IPS-15b (cell line): ENCODE data around the gene PRDM8.

Experiments used
- H3K27me3 ChIP-seq: one replicate; pipeline ENCODE4 v1.6.1; 2013; ENCODE audit warnings: low read length; ENCODE audit not compliant: control insufficient read depth, insufficient read depth
- H3K36me3 ChIP-seq: one replicate; pipeline ENCODE4 v1.6.1; 2013; ENCODE audit warnings: low read length; ENCODE audit not compliant: control insufficient read depth, insufficient read depth
- H3K4me1 ChIP-seq: one replicate; pipeline ENCODE4 v1.6.1; 2013; ENCODE audit warnings: mild to moderate bottlenecking, low read length; ENCODE audit not compliant: control insufficient read depth, insufficient read depth
- H3K4me3 ChIP-seq: one replicate; pipeline ENCODE4 v1.5.1; 2013; ENCODE audit warnings: low read depth, low read length
- H3K9ac ChIP-seq: one replicate; pipeline ENCODE4 v1.6.1; 2013; ENCODE audit warnings: low read depth, mild to moderate bottlenecking, low read length
- H3K9me3 ChIP-seq: one replicate; pipeline ENCODE4 v1.6.1; 2013; ENCODE audit warnings: mild to moderate bottlenecking, low read length; ENCODE audit not compliant: control insufficient read depth, insufficient read depth

The PRDM8 gene

DNA sequence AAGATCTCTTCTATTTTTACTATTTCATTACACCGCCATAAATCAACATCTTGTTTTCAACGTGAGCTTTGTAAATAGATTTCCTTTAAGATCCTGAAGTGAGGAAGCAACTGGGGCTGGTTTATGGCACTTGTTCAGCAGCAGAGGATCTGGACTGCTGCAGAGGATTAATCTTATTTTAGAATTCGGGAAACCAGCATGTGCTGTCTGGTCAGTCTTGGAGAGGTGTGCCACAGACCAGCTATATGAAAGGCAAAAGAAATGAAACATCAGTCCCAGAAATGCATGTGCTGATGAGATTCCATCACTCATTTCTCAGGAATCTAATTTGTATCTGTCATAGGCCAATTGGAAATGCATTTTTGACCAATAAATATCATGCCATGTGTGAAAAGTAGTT, 23.4 kb downstream of the PRDM8 start:
- Histone ChIP-seq H3K27me3 (peaks cover 4% of the 10 kb centered on the region), H3K4me1 (no peaks in the 10 kb centered on the region), H3K4me3 (no peak overlapping the region), H3K36me3 (no peaks in the 10 kb centered on the region), H3K9ac (no peak overlapping the region), H3K9me3 (no peaks in the 10 kb centered on the region)

DNA sequence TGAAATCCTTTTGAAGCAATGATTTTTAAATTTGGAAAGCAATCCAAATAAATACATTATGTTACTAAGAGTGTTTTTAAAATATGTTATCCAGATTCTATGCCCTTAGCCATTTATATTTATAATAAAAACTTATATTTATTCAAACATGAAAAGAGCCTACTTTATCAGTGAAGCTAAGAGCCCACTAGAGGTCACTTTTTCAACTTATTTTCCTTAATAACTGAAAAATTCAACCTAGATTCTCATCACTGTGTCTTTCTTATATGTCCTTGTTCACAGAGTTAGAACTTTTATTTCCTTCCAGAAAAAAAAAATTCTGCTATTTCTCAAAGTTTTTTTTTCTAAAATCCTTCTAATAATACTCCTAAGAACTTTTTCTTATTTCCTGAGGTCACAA, 23.9 kb downstream of the PRDM8 start:
- Histone ChIP-seq H3K36me3 (no peaks in the 10 kb centered on the region), H3K27me3 (peaks cover 4% of the 10 kb centered on the region), H3K9ac (no peak overlapping the region), H3K4me3 (no peak overlapping the region), H3K9me3 (no peaks in the 10 kb centered on the region), H3K4me1 (no peaks in the 10 kb centered on the region)

DNA sequence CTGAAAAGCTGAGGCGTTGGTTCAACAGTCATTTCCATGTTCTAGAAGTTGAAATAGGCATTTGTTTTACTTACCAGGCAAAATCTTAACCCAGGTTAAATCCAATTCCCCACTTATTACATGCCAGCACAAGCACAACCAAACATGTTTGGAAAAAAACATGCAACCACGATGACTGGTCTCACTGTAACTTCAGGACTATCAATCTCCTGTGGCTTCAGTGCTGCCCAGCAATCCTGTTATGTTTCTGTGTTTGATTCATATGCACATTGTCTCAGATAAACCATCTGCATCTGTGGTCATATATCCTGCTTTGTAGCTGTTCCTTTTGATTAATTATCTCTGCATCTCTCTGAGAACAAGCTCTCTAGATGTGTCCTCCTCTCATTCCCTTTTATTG, 28.3 kb downstream of the PRDM8 start:
- H3K9me3 ChIP-seq = no peaks in the 10 kb centered on the region
- no peaks in the 10 kb centered on the region for H3K4me1 ChIP-seq
- H3K36me3 ChIP-seq = no peaks in the 10 kb centered on the region
- no peak overlapping the region for H3K9ac ChIP-seq
- no peak overlapping the region for H3K4me3 ChIP-seq
- no peaks in the 10 kb centered on the region for H3K27me3 ChIP-seq

DNA sequence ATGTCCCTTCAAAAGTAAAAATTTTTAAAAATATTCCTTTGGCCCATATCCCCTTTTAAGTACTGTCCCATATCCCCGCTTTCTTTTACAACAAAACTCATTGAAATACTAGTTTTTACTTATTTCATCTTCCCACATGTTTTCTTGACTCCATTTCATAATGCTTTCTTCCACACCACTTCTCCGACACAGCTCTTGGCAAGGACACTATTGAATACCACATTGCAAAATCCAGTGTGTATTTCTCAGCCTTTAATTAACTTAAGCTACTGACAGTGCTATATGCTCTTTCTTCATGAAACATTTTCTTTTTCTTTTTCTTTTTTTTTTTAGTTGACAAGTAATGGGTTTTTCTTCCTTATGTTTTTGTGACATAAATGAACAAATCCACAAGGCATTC, 28.8 kb downstream of the PRDM8 start:
- Histone ChIP-seq H3K9ac (no peak overlapping the region), H3K27me3 (no peaks in the 10 kb centered on the region), H3K4me3 (no peak overlapping the region), H3K36me3 (no peaks in the 10 kb centered on the region), H3K9me3 (no peaks in the 10 kb centered on the region), H3K4me1 (no peaks in the 10 kb centered on the region)

DNA sequence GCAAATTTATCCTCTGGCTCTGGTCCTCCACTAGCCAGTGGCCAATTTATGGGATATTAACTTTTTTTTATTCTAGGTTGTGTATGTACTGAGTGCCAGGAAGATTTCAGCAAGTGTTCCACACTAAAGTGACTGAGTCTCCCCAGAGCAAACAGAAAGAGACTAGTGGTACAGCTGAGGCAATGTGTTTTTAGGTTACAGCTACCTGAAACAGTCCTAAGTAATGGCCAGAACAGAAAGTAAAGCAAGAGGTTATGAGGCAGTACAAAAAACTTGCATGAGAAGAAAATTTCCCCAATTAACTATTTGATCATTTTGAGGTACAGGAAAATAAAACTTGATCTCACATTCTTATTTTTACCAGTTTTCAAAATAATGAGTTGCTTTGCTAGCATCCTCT, 31.2 kb downstream of the PRDM8 start:
- no peaks in the 10 kb centered on the region for H3K36me3 ChIP-seq
- H3K4me3 ChIP-seq = no peak overlapping the region
- H3K4me1 ChIP-seq = no peaks in the 10 kb centered on the region
- H3K9ac ChIP-seq = no peak overlapping the region
- H3K9me3 ChIP-seq = no peaks in the 10 kb centered on the region
- H3K27me3 ChIP-seq = no peaks in the 10 kb centered on the region

DNA sequence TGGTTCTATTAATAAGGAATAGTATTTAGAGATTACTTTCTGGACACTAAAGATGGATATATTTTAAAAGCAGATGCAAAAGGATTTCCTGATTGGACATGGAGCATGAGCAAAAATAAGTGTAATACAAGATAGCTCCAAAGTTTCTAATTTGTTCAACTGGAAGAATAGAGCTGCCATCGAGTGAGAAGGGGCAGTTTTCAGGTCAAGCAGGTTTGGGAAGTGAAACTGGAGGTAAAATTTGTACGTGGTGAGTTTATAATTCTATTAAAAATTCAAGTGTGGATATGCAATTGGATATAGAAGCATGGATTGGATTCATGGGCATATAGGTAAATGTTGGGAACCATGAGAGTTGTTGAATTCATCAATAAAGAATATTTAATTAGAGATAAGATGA, 31.8 kb downstream of the PRDM8 start:
- Histone ChIP-seq H3K4me3 (no peak overlapping the region), H3K9me3 (no peaks in the 10 kb centered on the region), H3K27me3 (no peaks in the 10 kb centered on the region), H3K9ac (no peak overlapping the region), H3K36me3 (no peaks in the 10 kb centered on the region), H3K4me1 (no peaks in the 10 kb centered on the region)

DNA sequence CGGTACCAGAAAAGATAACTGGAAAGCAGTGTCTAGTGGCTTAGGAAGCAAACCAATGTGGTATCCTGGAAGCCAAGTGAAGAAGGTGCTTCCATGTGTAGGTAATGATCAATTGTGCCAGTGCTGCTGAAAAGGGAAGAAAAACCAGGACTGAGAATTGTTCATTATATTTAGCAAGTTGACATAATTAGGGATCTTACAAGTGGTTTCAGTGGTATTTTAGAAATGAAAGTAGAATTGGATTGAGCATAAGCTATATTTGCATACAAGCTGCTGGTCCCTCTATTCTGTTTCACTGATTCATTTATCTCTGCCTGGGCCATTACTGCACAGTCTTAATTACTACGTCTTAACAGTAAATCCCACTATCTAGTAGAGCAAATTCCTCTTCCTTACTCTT, 32.3 kb downstream of the PRDM8 start:
- H3K36me3 ChIP-seq = no peaks in the 10 kb centered on the region
- no peak overlapping the region for H3K4me3 ChIP-seq
- no peak overlapping the region for H3K9ac ChIP-seq
- H3K4me1 ChIP-seq = no peaks in the 10 kb centered on the region
- no peaks in the 10 kb centered on the region for H3K9me3 ChIP-seq
- no peaks in the 10 kb centered on the region for H3K27me3 ChIP-seq

DNA sequence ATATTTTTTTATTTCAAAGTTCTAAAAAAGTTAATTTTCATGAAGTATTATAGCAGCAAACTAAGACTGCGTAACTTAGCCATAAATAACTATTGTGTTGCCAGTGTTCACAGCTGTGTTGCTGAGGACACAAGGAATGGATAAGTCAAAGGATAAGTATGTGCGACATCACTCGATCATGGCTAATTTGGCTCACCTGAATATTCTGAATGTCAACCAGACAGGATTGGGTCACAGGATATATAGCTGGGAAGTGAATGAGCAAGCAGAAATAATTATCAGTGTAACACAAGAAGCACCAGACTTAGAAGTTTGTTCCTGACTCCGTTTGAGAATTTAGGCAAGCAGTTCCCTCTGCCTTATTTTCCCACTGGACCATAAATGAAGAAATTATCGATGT, 33.9 kb downstream of the PRDM8 start:
- no peaks in the 10 kb centered on the region for H3K4me1 ChIP-seq
- no peak overlapping the region for H3K9ac ChIP-seq
- H3K27me3 ChIP-seq = no peaks in the 10 kb centered on the region
- H3K9me3 ChIP-seq = no peaks in the 10 kb centered on the region
- H3K4me3 ChIP-seq = no peak overlapping the region
- H3K36me3 ChIP-seq = no peaks in the 10 kb centered on the region

DNA sequence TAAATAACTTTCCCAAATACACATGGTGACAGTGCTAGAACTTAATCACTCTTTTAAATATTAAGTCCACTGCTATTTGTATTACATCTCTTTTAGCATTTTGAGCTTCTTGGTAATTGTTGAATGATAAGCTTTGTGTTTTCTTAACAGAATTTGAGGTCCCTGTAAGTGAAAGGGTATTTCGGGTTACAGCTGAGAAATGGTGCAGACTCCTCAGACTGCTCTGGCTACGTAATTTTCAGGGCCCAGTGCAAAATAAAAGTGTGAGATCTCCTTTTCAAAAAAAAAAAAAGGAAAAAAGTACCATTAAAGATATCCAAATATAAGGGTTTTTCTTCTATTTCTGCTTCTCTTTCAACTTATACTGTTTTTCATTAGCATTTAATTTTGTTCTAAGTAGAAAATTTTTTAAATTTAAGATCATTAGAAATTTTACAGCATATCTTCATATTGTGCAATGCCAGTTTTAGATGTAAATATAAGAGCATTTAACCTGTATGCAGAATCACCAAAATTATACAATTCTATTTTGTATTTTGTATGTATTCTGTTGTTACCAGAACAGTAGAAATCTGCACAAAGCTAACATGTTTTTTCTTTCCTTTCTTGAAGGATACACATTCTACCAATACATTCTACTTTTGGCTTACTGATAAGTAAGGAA, 35.5 kb downstream of the PRDM8 start:
- H3K4me1 ChIP-seq = no peaks in the 10 kb centered on the region
- no peaks in the 10 kb centered on the region for H3K27me3 ChIP-seq
- H3K9ac ChIP-seq = no peak overlapping the region
- H3K36me3 ChIP-seq = no peaks in the 10 kb centered on the region
- H3K4me3 ChIP-seq = no peak overlapping the region
- no peaks in the 10 kb centered on the region for H3K9me3 ChIP-seq

DNA sequence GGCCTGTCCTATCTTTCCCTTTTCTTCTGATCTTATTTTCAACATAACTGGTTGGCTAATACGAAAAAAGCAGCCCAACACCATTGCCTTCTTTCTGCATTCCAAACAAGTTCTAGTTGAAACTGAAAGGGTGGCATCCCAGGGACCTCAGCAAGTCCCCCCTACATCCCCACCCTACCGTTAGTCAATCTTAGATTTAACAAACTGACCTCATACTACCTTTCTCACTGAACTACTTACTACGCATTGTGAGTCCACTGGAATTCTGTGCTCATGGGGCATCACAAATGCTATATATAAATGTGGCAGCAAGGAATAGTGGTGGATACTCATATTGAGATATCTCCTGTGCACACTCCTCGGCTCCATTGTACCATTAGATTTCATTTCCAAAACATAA, 36.1 kb downstream of the PRDM8 start:
- no peaks in the 10 kb centered on the region for H3K9me3 ChIP-seq
- no peak overlapping the region for H3K9ac ChIP-seq
- H3K4me1 ChIP-seq = no peaks in the 10 kb centered on the region
- no peak overlapping the region for H3K4me3 ChIP-seq
- H3K36me3 ChIP-seq = no peaks in the 10 kb centered on the region
- peaks cover 1% of the 10 kb centered on the region for H3K27me3 ChIP-seq

DNA sequence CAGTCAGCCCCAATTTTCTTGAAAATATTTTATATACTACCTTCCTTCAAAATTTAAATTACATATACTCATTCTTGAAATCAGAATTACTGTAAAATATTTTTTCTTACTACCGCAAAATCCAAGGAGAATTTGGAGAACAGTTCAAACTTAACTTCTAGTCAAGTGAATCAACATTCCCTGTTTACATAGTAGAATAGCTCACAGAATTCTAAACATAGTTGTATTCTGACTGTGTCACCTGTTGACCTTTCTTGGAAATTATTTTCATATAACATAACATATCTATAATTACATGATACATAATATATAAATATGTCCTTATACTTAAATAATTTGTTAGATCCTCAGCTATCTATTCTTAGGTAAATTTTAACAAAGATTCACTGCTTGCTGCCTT, 38.1 kb downstream of the PRDM8 start:
- Histone ChIP-seq H3K9me3 (no peaks in the 10 kb centered on the region), H3K9ac (no peak overlapping the region), H3K36me3 (no peaks in the 10 kb centered on the region), H3K4me1 (no peaks in the 10 kb centered on the region), H3K4me3 (no peak overlapping the region), H3K27me3 (peaks cover 8% of the 10 kb centered on the region)

DNA sequence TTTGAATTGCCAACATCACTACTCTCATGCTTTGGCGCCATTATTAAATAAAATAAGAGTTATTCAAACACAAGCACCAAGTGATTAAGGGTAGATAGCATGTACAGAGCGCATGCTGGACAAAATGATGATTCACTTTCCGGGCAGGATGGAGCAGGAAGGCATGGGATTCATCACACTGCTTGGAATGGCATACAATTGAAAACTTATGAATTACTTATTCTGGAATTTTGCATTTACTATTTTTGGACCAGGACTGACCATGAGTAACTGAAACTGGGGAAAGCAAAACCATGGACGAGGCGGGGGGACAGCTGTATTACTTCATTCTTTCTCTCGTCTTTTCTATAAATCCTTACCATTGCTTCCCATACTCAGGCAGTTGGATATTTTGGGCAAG, 40.7 kb downstream of the PRDM8 start:
- Histone ChIP-seq H3K4me1 (no peaks in the 10 kb centered on the region), H3K9me3 (no peaks in the 10 kb centered on the region), H3K4me3 (no peak overlapping the region), H3K9ac (no peak overlapping the region), H3K36me3 (no peaks in the 10 kb centered on the region), H3K27me3 (peaks cover 8% of the 10 kb centered on the region)
